Mesenchymal stem cell (in vitro differentiated cells and primary cell): ENCODE results near the gene POMC.
"Not testable (repeated sequence)": the region's sequence is repeated elsewhere in the genome, so short reads cannot be mapped to it uniquely, and the experiment has no call there.

Source experiments
- DNase-seq: peaks from one replicate; pipeline ENCODE4 v3.0.0-alpha.2; 2013
- H2AFZ ChIP-seq: one replicate; pipeline ENCODE4 v1.6.1; 2013; ENCODE audit warnings: low read depth, mild to moderate bottlenecking, control low read depth, inconsistent platforms, low read length, moderate library complexity
- H2AK5ac ChIP-seq: 2 replicates; pipeline ENCODE4 v1.6.1; 2013; ENCODE audit warnings: low read length, moderate library complexity, mild to moderate bottlenecking, inconsistent platforms; ENCODE audit not compliant: severe bottlenecking
- H2BK120ac ChIP-seq: one replicate; pipeline ENCODE4 v1.6.1; 2013; ENCODE audit warnings: low read depth, mild to moderate bottlenecking, inconsistent platforms, low read length, moderate library complexity
- H2BK12ac ChIP-seq, 2 experiments: one replicate each; pipeline ENCODE4 v1.6.1; 2013; ENCODE audit warnings: inconsistent platforms in 2 of 2, low read length in 2 of 2, mild to moderate bottlenecking in 2 of 2, moderate library complexity in 2 of 2, control low read depth in 1 of 2
- H2BK15ac ChIP-seq: one replicate; pipeline ENCODE4 v1.6.1; 2013; ENCODE audit warnings: mild to moderate bottlenecking, low read depth, inconsistent platforms; ENCODE audit not compliant: poor library complexity, severe bottlenecking
- H2BK5ac ChIP-seq: 2 replicates; pipeline ENCODE4 v1.6.1; 2013; ENCODE audit warnings: low read depth, mild to moderate bottlenecking, low read length, control low read depth, inconsistent platforms; ENCODE audit not compliant: poor library complexity, severe bottlenecking
- H3K14ac ChIP-seq, 2 experiments: one replicate each; pipeline ENCODE4 v1.6.1; 2013; ENCODE audit warnings: inconsistent platforms in 2 of 2, low read length in 2 of 2, control low read depth in 1 of 2, mild to moderate bottlenecking in 1 of 2, moderate library complexity in 1 of 2
- H3K18ac ChIP-seq, 2 experiments: one replicate each; pipeline ENCODE4 v1.6.1; 2013; ENCODE audit warnings: inconsistent platforms in 2 of 2, low read length in 2 of 2, control low read depth in 1 of 2, low read depth in 1 of 2, mild to moderate bottlenecking in 1 of 2
- H3K23ac ChIP-seq, 2 experiments: one replicate each; pipeline ENCODE4 v1.6.1; 2013; ENCODE audit warnings: inconsistent platforms in 2 of 2, low read length in 2 of 2, mild to moderate bottlenecking in 2 of 2, moderate library complexity in 2 of 2, control low read depth in 1 of 2
- H3K27ac ChIP-seq: 2 replicates; pipeline ENCODE4 v1.5.1; 2013; ENCODE audit warnings: mild to moderate bottlenecking, moderate library complexity, low read length, control low read depth, inconsistent platforms; ENCODE audit not compliant: poor library complexity, severe bottlenecking
- H3K27me3 ChIP-seq, 2 experiments: 2 replicates each; pipeline versions ENCODE4 v1.6.1 to v1.7.0; 2013; ENCODE audit warnings: low read length in 2 of 2, mild to moderate bottlenecking in 2 of 2, moderate library complexity in 2 of 2, control low read depth in 1 of 2, inconsistent platforms in 1 of 2; ENCODE audit not compliant: control insufficient read depth in 1 of 2, insufficient read depth in 1 of 2
- H3K36me3 ChIP-seq, 2 experiments: 2 replicates each; pipeline versions ENCODE4 v1.6.1 to v1.7.0; 2013; ENCODE audit warnings: low read length in 2 of 2, control low read depth in 1 of 2, inconsistent platforms in 1 of 2, low read depth in 1 of 2, mild to moderate bottlenecking in 1 of 2; ENCODE audit not compliant: insufficient read depth in 2 of 2, control insufficient read depth in 1 of 2
- H3K4ac ChIP-seq, 2 experiments: one replicate each; pipeline ENCODE4 v1.6.1; 2013; ENCODE audit warnings: inconsistent platforms in 2 of 2, low read length in 2 of 2, mild to moderate bottlenecking in 2 of 2, moderate library complexity in 2 of 2, control low read depth in 1 of 2, low read depth in 1 of 2
- H3K4me1 ChIP-seq: 2 replicates; pipeline ENCODE4 v1.6.1; 2013; ENCODE audit warnings: low read depth, low read length, control low read depth; ENCODE audit not compliant: control insufficient read depth, insufficient read depth
- H3K4me2 ChIP-seq: 2 replicates; pipeline ENCODE4 v1.6.1; 2013; ENCODE audit warnings: low read length, mild to moderate bottlenecking, inconsistent platforms; ENCODE audit not compliant: poor library complexity, severe bottlenecking
- H3K4me3 ChIP-seq, 2 experiments: 2 replicates each; pipeline versions ENCODE4 v1.5.1 to v1.7.0; 2013; ENCODE audit warnings: low read length in 2 of 2, mild to moderate bottlenecking in 2 of 2, control low read depth in 1 of 2, low read depth in 1 of 2; ENCODE audit not compliant: insufficient read depth in 1 of 2
- H3K79me1 ChIP-seq: replicated peaks from 2 replicates; pipeline ENCODE4 v1.6.1; 2013; ENCODE audit warnings: mild to moderate bottlenecking, control low read depth, low read length, inconsistent platforms; ENCODE audit not compliant: poor library complexity, severe bottlenecking
- H3K9ac ChIP-seq: 2 replicates; pipeline ENCODE4 v1.7.0; 2013; ENCODE audit warnings: mild to moderate bottlenecking, low read length, moderate library complexity
- H3K9me3 ChIP-seq: 2 replicates; pipeline ENCODE4 v1.7.0; 2013; ENCODE audit warnings: mild to moderate bottlenecking, low read length; ENCODE audit not compliant: control insufficient read depth
- H4K8ac ChIP-seq: one replicate; pipeline ENCODE4 v1.6.1; 2013; ENCODE audit warnings: inconsistent platforms, mild to moderate bottlenecking, low read length, moderate library complexity
- H4K91ac ChIP-seq: one replicate; pipeline ENCODE4 v1.6.1; 2013; ENCODE audit warnings: mild to moderate bottlenecking, low read length, inconsistent platforms
- WGBS: methylation state at CpG from one replicate; pipeline ENCODE4 v1.1.7; 2013; ENCODE audit warnings: mixed read lengths; 5-methylcytosine and 5-hydroxymethylcytosine counted together

The POMC gene

GRCh38 chr2:25213229-25213628, 44.8 kb upstream of the POMC start:
- H2BK120ac ChIP-seq, result no peak overlapping the region
- no peak overlapping the region for H3K4me2 ChIP-seq
- no peak overlapping the region for H3K4ac ChIP-seq
- H3K27me3 ChIP-seq, result no peaks in the 10 kb centered on the region
- H3K9me3 ChIP-seq, result no peaks in the 10 kb centered on the region
- H2BK5ac ChIP-seq, result no peak overlapping the region
- no peak overlapping the region for H3K18ac ChIP-seq
- H3K4me1 ChIP-seq, result peaks cover 11% of the 10 kb centered on the region
- H3K79me1 ChIP-seq, result no peaks in the 10 kb centered on the region
- no peak overlapping the region for H4K91ac ChIP-seq
- no peak overlapping the region for H3K4me3 ChIP-seq
- WGBS, result 89% methylated on average over 7 of the region's 8 CpGs
- H2AFZ ChIP-seq, result no peak overlapping the region
- no peak overlapping the region for H3K27ac ChIP-seq
- no peak for DNase-seq
- H3K14ac ChIP-seq, result no peak overlapping the region
- no peak overlapping the region for H3K23ac ChIP-seq
- H2AK5ac ChIP-seq, result no peak overlapping the region
- H4K8ac ChIP-seq, result no peak overlapping the region
- H3K36me3 ChIP-seq, result no peaks in the 10 kb centered on the region
- H3K9ac ChIP-seq, result no peak overlapping the region
- no peak overlapping the region for H2BK15ac ChIP-seq
- H2BK12ac ChIP-seq, result no peak overlapping the region

- 95% methylated on average over 5 of the region's 6 CpGs for WGBS
- not testable (repeated sequence) for H3K36me3 ChIP-seq, H2BK5ac ChIP-seq, H2AFZ ChIP-seq, H3K9me3 ChIP-seq, H3K4me3 ChIP-seq, H3K14ac ChIP-seq, H2BK12ac ChIP-seq, H3K18ac ChIP-seq, H3K4me2 ChIP-seq, H3K4ac ChIP-seq, H4K91ac ChIP-seq, DNase-seq, H3K4me1 ChIP-seq, H2BK15ac ChIP-seq, H3K27me3 ChIP-seq, H2BK120ac ChIP-seq, H4K8ac ChIP-seq, H3K27ac ChIP-seq, H3K23ac ChIP-seq, H3K9ac ChIP-seq, H2AK5ac ChIP-seq, H3K79me1 ChIP-seq
Observed at GRCh38 chr2:25210923-25211322, 42.5 kb upstream of the POMC start.

DNA sequence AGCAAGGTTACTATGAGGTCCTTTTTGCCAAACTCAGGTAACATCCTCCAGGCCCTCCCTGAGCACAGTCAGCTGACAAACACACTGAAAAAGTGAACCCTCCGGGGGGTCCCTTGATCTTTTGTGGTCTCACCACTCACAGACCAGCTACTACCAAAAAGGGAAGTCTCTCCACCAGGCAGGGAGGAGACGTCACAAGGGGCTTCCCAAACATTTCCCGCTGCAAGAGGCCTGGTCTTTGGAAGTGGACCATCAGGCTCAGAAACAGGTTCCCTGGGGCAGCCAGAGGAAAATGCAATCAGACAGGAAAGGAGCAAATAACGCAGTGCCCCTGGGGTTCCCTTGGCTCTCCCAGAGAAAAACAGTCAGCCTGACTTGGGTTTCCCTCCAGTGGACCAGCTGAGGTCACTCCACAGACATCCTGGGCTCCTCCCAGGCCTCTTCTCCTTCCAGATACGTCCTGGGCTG, 38.7 kb upstream of the POMC start:
- Histone ChIP-seq H3K4me1 (peaks cover 9% of the 10 kb centered on the region), H3K27ac (no peak overlapping the region), H3K18ac (no peak overlapping the region), H2AFZ (no peak overlapping the region), H3K9ac (no peak overlapping the region), H2BK15ac (no peak overlapping the region), H3K4me2 (no peak overlapping the region), H3K9me3 (no peaks in the 10 kb centered on the region), H4K91ac (no peak overlapping the region), H3K27me3 (no peaks in the 10 kb centered on the region), H3K79me1 (no peaks in the 10 kb centered on the region), H3K4me3 (no peak overlapping the region), H4K8ac (no peak overlapping the region), H2BK12ac (no peak overlapping the region), H3K4ac (no peak overlapping the region), H3K14ac (no peak overlapping the region), H2BK5ac (no peak overlapping the region), H3K36me3 (no peaks in the 10 kb centered on the region), H3K23ac (no peak overlapping the region), H2AK5ac (no peak overlapping the region), H2BK120ac (no peak overlapping the region)
- no peak for DNase-seq
- 78% methylated on average over 5 of the region's 5 CpGs for WGBS

DNA sequence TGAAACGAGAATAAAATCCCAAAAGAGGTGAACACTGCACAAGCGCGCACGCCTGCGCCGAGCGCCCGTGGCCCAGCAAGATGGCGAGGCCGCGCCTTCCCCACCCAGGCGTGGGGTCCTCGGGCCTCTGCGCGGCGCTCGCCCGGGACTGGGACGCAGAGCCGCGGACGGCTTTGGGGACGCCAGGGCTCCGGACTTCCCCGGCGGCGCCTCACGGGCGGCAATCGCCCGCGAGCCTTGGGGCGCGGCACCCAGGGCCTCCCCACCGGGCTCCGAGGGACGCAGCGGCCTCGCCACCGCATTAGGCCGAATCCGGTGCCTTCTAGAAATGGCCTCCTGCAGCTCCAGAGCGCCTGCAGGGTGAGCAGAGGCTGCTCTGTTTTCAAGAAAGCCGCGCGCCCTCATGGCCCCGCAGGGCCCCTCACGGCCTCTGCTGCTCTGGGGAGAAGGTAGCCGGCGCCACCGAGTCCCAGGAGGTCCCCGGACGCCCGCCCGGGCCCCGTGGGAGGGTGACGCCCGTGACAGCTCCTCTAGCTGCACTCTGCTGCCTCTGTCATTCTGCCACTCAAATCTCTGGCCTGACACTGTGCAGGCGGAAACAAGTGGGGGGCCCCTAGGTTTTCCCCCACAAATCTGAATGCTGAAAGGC, 35.9 kb upstream of the POMC start:
- Histone ChIP-seq H3K4me1 (peaks cover 7% of the 10 kb centered on the region), H3K4me2 (no peak overlapping the region)
- no peak for DNase-seq

More for the DNA sequence above, 35.9 kb upstream of the POMC start:
- H2BK5ac ChIP-seq, result no peak overlapping the region
- 54% methylated on average over 59 of the region's 59 CpGs for WGBS
- H3K27ac ChIP-seq, result no peak overlapping the region
- no peak overlapping the region for H3K4ac ChIP-seq
- peak overlapping the region; percentile 61 for H2BK120ac ChIP-seq
- peak overlapping the region; percentile 80 for H2BK15ac ChIP-seq
- H3K27me3 ChIP-seq, result no peaks in the 10 kb centered on the region
- peak overlapping the region; percentile 90 for H4K8ac ChIP-seq
- H3K9me3 ChIP-seq, result no peaks in the 10 kb centered on the region
- H3K79me1 ChIP-seq, result no peaks in the 10 kb centered on the region
- no peak overlapping the region for H2AK5ac ChIP-seq
- H3K18ac ChIP-seq, result peak overlapping the region in 1 of 2 experiments; percentile 79
- H4K91ac ChIP-seq, result peak overlapping the region; percentile 61
- no peak overlapping the region for H3K14ac ChIP-seq
- no peaks in the 10 kb centered on the region for H3K36me3 ChIP-seq
- peak overlapping the region; percentile 8 for H2AFZ ChIP-seq
- peak overlapping the region; percentile 75 for H3K9ac ChIP-seq
- no peak overlapping the region for H2BK12ac ChIP-seq
- H3K23ac ChIP-seq, result no peak overlapping the region
- H3K4me3 ChIP-seq, result peak overlapping the region in 1 of 2 experiments; percentile 58
